Endothelial cell of umbilical vein (primary cell): ENCODE measurements around the gene CABCOCO1. TPM values are rescaled to one million over a fixed set of nuclear protein-coding genes. Genes with fewer than 3 reads are reported as not detected.

Source experiments
- BruUV-seq: library from RNA; stranded (reverse); fragments of 400-500 nt; replicated peaks from 2 replicates; lab custom pipeline; 2021; lab: Mats Ljungman, UMichigan
- CTCF ChIA-PET: fragments of 300-600, 350-600 bp; sonication (Branson Sonifier 250); formaldehyde crosslinking; loops from one replicate; lab custom pipeline; 2021; ENCODE audit warnings: antibody characterized with exemption, inconsistent platforms; lab: Charles Lee
- POLR2A ChIA-PET: fragments of 300-600, 350-600 bp; sonication (Branson Sonifier 250); formaldehyde crosslinking; loops from one replicate; lab custom pipeline; 2021; ENCODE audit warnings: antibody characterized with exemption, inconsistent platforms; lab: Charles Lee
- DNase-seq: peaks from one replicate; pipeline ENCODE4 v3.0.0-alpha.2; 2011; ENCODE audit warnings: low read depth, low spot score
- FAIRE-seq: peaks from 2 replicates; lab custom pipeline; 2011; peaks lifted over from hg19 to GRCh38; lab: Jason Lieb, UNC
- H2AFZ ChIP-seq: 2 replicates; pipeline ENCODE4 v1.6.0; 2012; ENCODE audit warnings: low read depth, low read length, control low read depth, inconsistent platforms
- H3K27ac ChIP-seq: 2 replicates; pipeline ENCODE4 v1.5.1; 2011; ENCODE audit warnings: low read depth, mild to moderate bottlenecking, control low read depth, low read length, moderate library complexity; ENCODE audit not compliant: insufficient read depth
- H3K27me3 ChIP-seq, 2 experiments: 2 replicates each; pipeline versions ENCODE4 v1.6.0 to v1.6.1; 2011; ENCODE audit warnings: low read length in 2 of 2, mixed read lengths in 1 of 2; ENCODE audit not compliant: control insufficient read depth in 2 of 2, insufficient read depth in 2 of 2
- H3K36me3 ChIP-seq, 2 experiments: 2 replicates in 1 of 2; 3 replicates in 1 of 2; pipeline ENCODE4 v1.5.1; 2011; ENCODE audit warnings: low read length in 2 of 2, mild to moderate bottlenecking in 1 of 2, moderate library complexity in 1 of 2; ENCODE audit not compliant: control insufficient read depth in 2 of 2, insufficient read depth in 2 of 2; ENCODE audit errors: extremely low read depth in 1 of 2
- H3K4me1 ChIP-seq: 3 replicates; pipeline ENCODE4 v1.5.1; 2011; ENCODE audit warnings: mild to moderate bottlenecking, low read length; ENCODE audit not compliant: control insufficient read depth, insufficient read depth; ENCODE audit errors: extremely low read depth
- H3K4me2 ChIP-seq: 2 replicates; pipeline ENCODE4 v1.6.1; 2011; ENCODE audit warnings: low read length, control low read depth, mixed read lengths; ENCODE audit not compliant: insufficient read depth
- H3K4me3 ChIP-seq, 3 experiments: fragments of 200-600 bp in 1 of 3; sonication (generic), shearing (Covaris generic) in 1 of 3; replicated peaks in 1 of 3; 2 replicates each; pipeline ENCODE4 v1.5.1; 2011 to 2016; ENCODE audit warnings: control low read depth in 3 of 3, low read length in 3 of 3, mild to moderate bottlenecking in 2 of 3, inconsistent platforms in 1 of 3, low read depth in 1 of 3, moderate library complexity in 1 of 3; ENCODE audit not compliant: insufficient read depth in 1 of 3
- H3K79me2 ChIP-seq: 2 replicates; pipeline ENCODE4 v1.6.0; 2012; ENCODE audit warnings: low read length, inconsistent platforms; ENCODE audit not compliant: control insufficient read depth, insufficient read depth
- H3K9ac ChIP-seq: replicated peaks from 2 replicates; pipeline ENCODE3; 2011; ENCODE audit warnings: low read length, control low read depth; ENCODE audit not compliant: insufficient read depth; ENCODE audit errors: extremely low read depth
- H3K9me1 ChIP-seq: replicated peaks from 3 replicates; pipeline ENCODE4 v1.6.0; 2011; ENCODE audit warnings: mild to moderate bottlenecking, low read length; ENCODE audit not compliant: control insufficient read depth, insufficient read depth; ENCODE audit errors: extremely low read depth
- H3K9me3 ChIP-seq: replicated peaks from 2 replicates; pipeline ENCODE4 v1.5.1; 2012; ENCODE audit warnings: low read length, inconsistent platforms; ENCODE audit not compliant: control insufficient read depth, insufficient read depth
- H4K20me1 ChIP-seq: replicated peaks from 2 replicates; pipeline ENCODE3; 2011; ENCODE audit warnings: mild to moderate bottlenecking, low read length; ENCODE audit not compliant: control insufficient read depth, insufficient read depth; ENCODE audit errors: extremely low read depth
- CTCF ChIP-seq, 2 donors: IDR thresholded peaks; 1 replicate in 1 of 2; 2 replicates in 1 of 2; pipeline ENCODE4 v1.5.1; 2011; ENCODE audit warnings: low read length in 2 of 2, mild to moderate bottlenecking in 2 of 2, moderate library complexity in 2 of 2, control low read depth in 1 of 2, inconsistent platforms in 1 of 2, low read depth in 1 of 2; ENCODE audit not compliant: insufficient read depth in 1 of 2; ENCODE audit errors: extremely low read depth in 1 of 2
- EZH2 ChIP-seq: IDR thresholded peaks from 2 replicates; pipeline ENCODE4 v1.6.1; 2012; ENCODE audit warnings: borderline replicate concordance, low read depth, mild to moderate bottlenecking, moderate library complexity, low read length, inconsistent platforms; ENCODE audit not compliant: severe bottlenecking
- FOS ChIP-seq: IDR thresholded peaks from 2 replicates; pipeline ENCODE4 v1.6.1; 2011; ENCODE audit warnings: mild to moderate bottlenecking, low read length, moderate library complexity, borderline replicate concordance; ENCODE audit not compliant: insufficient read depth
- GATA2 ChIP-seq: IDR thresholded peaks from 2 replicates; pipeline ENCODE4 v1.7.0; 2011; ENCODE audit warnings: low read depth, mild to moderate bottlenecking, moderate library complexity, mixed read lengths, low read length; ENCODE audit not compliant: insufficient read length, insufficient read depth
- JUN ChIP-seq: IDR thresholded peaks from 2 replicates; pipeline ENCODE4 v1.6.1; 2011; ENCODE audit warnings: borderline replicate concordance, low read depth; ENCODE audit not compliant: insufficient read length, insufficient read depth
- MAX ChIP-seq: IDR thresholded peaks from 2 replicates; pipeline ENCODE4 v1.6.1; 2011; ENCODE audit not compliant: insufficient read depth, insufficient read length
- MYC ChIP-seq: IDR thresholded peaks from one replicate; pipeline ENCODE4 v1.6.1; 2011; ENCODE audit warnings: mild to moderate bottlenecking, low read depth, low read length
- POLR2A ChIP-seq: IDR thresholded peaks from 2 replicates; pipeline ENCODE4 v1.6.1; 2012; ENCODE audit warnings: low read depth, mild to moderate bottlenecking, control low read depth, low read length
- POLR2AphosphoS5 ChIP-seq: IDR thresholded peaks from 2 replicates; pipeline ENCODE4 v1.6.1; 2012; ENCODE audit warnings: low read depth, mild to moderate bottlenecking, control low read depth, low read length, moderate library complexity; ENCODE audit not compliant: insufficient read depth
- dilution Hi-C: fragments of 300-500 bp; cut with MboI; formaldehyde crosslinking; loops from one replicate; pipeline ENCODE4 v1.15.0; 2019; ENCODE audit warnings: low sequenced_read_pairs; ENCODE audit not compliant: extremely low pct_ligation_motif_present
- intact Hi-C: fragments of 100-400 bp; cut with micrococcal nuclease; formaldehyde crosslinking; loops from one replicate; pipeline ENCODE4 v1.10.0; 2022
- polyA plus RNA-seq, 4 experiments: library from polyadenylated mRNA; depleted of rRNA in 3 of 4; stranded (reverse) in 3 of 4; unstranded in 1 of 4; fragments of >200 nt; gene quantifications; 2 replicates each; pipeline versions ENCODE4 v1.2.1 to v1.2.3, GENCODE V29; 2011 to 2012; ENCODE audit warnings: missing spikeins in 1 of 4
- total RNA-seq: library from RNA; stranded (reverse); gene quantifications from 2 replicates; pipeline ENCODE4 v1.2.3, GENCODE V29; 2021

CABCOCO1 gene
- total and polyA plus RNA-seq, 2 donors (not counting 3 experiments of a cell fraction or from before 2014, with no cell fraction given), result 0.06 to 1.3 TPM

- FAIRE-seq (no peak), DNase-seq (no peak)
- Histone ChIP-seq H3K27ac (no peak overlapping the region), H4K20me1 (no peaks in the 10 kb centered on the region), H3K4me2 (no peak overlapping the region), H3K79me2 (no peaks in the 10 kb centered on the region), H3K4me3 (no peak overlapping the region), H3K36me3 (no peaks in the 10 kb centered on the region), H3K9me1 (no peaks in the 10 kb centered on the region), H3K4me1 (no peaks in the 10 kb centered on the region), H3K9ac (no peak overlapping the region), H3K9me3 (no peaks in the 10 kb centered on the region), H3K27me3 (no peaks in the 10 kb centered on the region), H2AFZ (no peak overlapping the region)
- CTCF ChIA-PET, result no interaction called here
- intact Hi-C loops (no loop called here), dilution Hi-C loops (no loop called here)
- POLR2A ChIA-PET, result no interaction called here
- TF ChIP-seq GATA2 (no peak), EZH2 (no peak), FOS (no peak), MYC (no peak), JUN (no peak), POLR2A (no peak), MAX (no peak), CTCF (IDR thresholded peaks at IDR 0.05; ENCODE audit: extremely low read depth in 1 of 2, insufficient read depth in 1 of 2, low read depth in 1 of 2, low read length in 2 of 2) (no peak), POLR2AphosphoS5 (no peak)
- no TSS peak for BruUV-seq
Observed at GRCh38 chr10:61653699-61654098, 9.0 kb upstream of the CABCOCO1 start.
